Neural crest cell (in vitro differentiated cells): ENCODE data around the gene MRPL45. TPM values are rescaled to one million over a fixed set of nuclear protein-coding genes. Genes with fewer than 3 reads are reported as not detected.
"Not testable (repeated sequence)": the region's sequence is repeated elsewhere in the genome, so short reads cannot be mapped to it uniquely, and the experiment has no call there.

Source experiments
- DNase-seq: peaks from one replicate; pipeline ENCODE4 v3.0.0; 2021; ENCODE audit warnings: low read depth, mixed read lengths, low spot score
- H3K27ac Mint-ChIP-seq: one replicate; pipeline ENCODE4 v1.8.0; 2021; ENCODE audit warnings: mild to moderate bottlenecking, mixed read lengths; ENCODE audit not compliant: unreplicated experiment
- H3K27me3 Mint-ChIP-seq: 2 replicates; pipeline ENCODE4 v1.8.0; 2021; ENCODE audit warnings: low read depth, mild to moderate bottlenecking, mixed read lengths
- H3K36me3 Mint-ChIP-seq: 2 replicates; pipeline ENCODE4 v1.8.0; 2021; ENCODE audit warnings: low read depth, mild to moderate bottlenecking, mixed read lengths
- H3K4me1 Mint-ChIP-seq: 2 replicates; pipeline ENCODE4 v1.8.0; 2021; ENCODE audit warnings: mixed read lengths
- H3K4me3 Mint-ChIP-seq: one replicate; pipeline ENCODE4 v1.8.0; 2021; ENCODE audit warnings: mild to moderate bottlenecking, mixed read lengths
- H3K9me3 Mint-ChIP-seq: 2 replicates; pipeline ENCODE4 v1.8.0; 2021; ENCODE audit warnings: mixed read lengths
- total RNA-seq: library from RNA; stranded (reverse); gene quantifications from 2 replicates; pipeline ENCODE4 v1.2.1, GENCODE V29; 2021
- TF ChIP-seq, protein P1 (sequence below): fragments of 200-600 bp; sonication (generic); conservative IDR thresholded peaks from 2 replicates; pipeline ENCODE4 v1.5.0; 2021; ENCODE audit warnings: antibody characterized with exemption, mild to moderate bottlenecking

The MRPL45 gene
- total RNA-seq, 1 donor from 2014 or later, result 47.5 TPM

DNA sequence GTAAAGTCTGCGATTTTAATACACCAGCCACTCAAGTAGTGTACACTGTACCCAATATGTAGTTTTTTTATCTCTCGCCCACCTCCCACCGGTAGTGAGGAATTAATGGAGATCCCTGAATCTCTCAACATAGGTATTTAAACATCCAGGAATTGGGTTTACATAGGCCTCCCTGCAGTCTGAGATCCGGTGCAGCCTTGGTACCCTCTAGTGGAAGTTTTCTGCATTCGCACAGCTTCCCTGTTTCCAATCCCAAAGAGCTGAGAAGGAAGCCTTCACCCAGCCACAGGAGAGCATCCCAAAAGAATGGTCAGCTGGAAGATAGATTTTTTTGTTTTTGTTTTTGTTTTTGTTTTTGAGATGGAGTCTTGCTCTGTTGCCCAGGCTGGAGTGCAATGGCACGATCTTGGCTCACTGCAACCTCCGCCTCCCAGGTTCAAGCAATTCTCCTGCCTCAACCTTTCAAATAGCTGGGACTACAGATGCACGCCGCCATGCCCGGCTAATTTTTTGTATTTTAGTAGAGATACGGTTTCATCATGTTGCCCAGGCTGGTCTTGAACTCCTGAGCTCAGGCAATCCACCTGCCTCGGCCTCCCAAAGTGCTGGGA lies 8.6 kb upstream of the MRPL45 start:
- H3K4me1 Mint-ChIP-seq, H3K9me3 Mint-ChIP-seq, H3K27me3 Mint-ChIP-seq, H3K27ac Mint-ChIP-seq, H3K4me3 Mint-ChIP-seq, H3K36me3 Mint-ChIP-seq, DNase-seq: not testable (repeated sequence)
- TF ChIP-seq, protein P1, sequence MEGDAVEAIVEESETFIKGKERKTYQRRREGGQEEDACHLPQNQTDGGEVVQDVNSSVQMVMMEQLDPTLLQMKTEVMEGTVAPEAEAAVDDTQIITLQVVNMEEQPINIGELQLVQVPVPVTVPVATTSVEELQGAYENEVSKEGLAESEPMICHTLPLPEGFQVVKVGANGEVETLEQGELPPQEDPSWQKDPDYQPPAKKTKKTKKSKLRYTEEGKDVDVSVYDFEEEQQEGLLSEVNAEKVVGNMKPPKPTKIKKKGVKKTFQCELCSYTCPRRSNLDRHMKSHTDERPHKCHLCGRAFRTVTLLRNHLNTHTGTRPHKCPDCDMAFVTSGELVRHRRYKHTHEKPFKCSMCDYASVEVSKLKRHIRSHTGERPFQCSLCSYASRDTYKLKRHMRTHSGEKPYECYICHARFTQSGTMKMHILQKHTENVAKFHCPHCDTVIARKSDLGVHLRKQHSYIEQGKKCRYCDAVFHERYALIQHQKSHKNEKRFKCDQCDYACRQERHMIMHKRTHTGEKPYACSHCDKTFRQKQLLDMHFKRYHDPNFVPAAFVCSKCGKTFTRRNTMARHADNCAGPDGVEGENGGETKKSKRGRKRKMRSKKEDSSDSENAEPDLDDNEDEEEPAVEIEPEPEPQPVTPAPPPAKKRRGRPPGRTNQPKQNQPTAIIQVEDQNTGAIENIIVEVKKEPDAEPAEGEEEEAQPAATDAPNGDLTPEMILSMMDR, result peak; percentile 55

GRCh38 chr17:38289760-38290159 lies 7.2 kb upstream of the MRPL45 start:
- DNase-seq, H3K9me3 Mint-ChIP-seq, H3K4me3 Mint-ChIP-seq, H3K27ac Mint-ChIP-seq, H3K36me3 Mint-ChIP-seq, H3K4me1 Mint-ChIP-seq, H3K27me3 Mint-ChIP-seq: not testable (repeated sequence)

DNA sequence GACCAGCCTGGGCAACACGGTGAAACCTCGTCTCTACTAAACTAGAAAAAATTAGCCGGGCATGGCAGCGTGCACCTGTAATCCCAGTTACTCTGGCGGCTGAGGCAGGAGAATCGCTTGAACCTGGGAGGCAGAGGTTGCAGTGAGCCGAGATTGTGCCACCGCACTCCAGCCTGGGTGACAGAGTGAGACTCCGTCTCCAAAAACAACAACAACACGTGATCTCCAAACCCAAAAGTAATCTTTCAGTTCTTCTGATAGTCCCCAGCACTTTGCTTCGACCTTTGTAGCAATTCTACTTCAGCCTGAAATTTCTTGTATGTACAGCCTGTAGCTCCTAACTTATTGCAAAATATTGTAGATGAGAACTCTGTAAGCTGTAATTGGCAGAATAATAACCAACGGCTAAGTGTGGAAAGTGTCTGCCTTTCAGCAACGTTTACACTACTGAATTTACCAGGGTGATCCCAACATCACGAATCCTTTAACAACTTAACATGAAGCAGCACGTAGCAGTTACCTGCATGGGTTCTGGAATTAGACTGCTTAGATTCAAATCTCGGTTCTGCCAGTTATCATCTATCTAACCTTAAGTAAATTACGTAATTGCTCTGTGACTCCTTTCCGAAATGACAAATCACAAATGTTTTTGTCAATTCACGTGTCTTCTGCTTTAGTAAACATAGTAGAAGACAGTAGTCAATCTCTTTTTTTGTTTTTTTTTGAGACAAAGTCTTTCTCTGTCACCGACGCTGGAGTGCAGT lies 1.2 kb upstream of the MRPL45 start:
- not testable (repeated sequence) for H3K27ac Mint-ChIP-seq, H3K36me3 Mint-ChIP-seq, DNase-seq, H3K27me3 Mint-ChIP-seq, H3K4me3 Mint-ChIP-seq, H3K9me3 Mint-ChIP-seq
- peaks cover 11% of the 10 kb centered on the region for H3K4me1 Mint-ChIP-seq

DNA sequence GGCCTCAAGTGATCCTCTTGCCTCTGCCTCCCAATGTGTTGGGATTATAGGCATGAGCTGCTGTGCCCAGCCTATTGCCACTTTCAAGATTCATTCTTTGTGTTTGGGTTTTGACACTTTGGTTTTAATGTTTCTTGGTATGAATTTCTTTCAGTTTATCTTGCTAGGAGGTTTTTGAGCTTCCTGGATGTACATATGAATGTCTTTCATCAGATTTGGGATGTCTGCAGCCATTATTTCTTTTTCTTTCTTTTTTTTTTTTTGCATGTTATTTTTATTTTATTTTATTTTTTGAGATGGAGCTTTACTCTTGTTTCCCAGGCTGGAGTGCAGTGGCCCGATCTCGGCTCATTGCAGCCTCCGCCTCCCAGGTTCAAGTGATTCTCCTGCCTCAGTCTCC lies 18.5 kb downstream of the MRPL45 start:
- Mint-ChIP-seq H3K27me3 (no peaks in the 10 kb centered on the region), H3K9me3 (no peaks in the 10 kb centered on the region), H3K36me3 (peaks cover 15% of the 10 kb centered on the region), H3K4me1 (no peaks in the 10 kb centered on the region), H3K27ac (no peak overlapping the region), H3K4me3 (no peak overlapping the region)
- DNase-seq, result no peak
- TF ChIP-seq, protein P1, result no peak

GRCh38 chr17:38317081-38317480 lies 20.1 kb downstream of the MRPL45 start:
- TF ChIP-seq, protein P1, result no peak
- Mint-ChIP-seq H3K9me3 (no peaks in the 10 kb centered on the region), H3K4me1 (no peaks in the 10 kb centered on the region), H3K27ac (no peak overlapping the region), H3K36me3 (peaks cover 18% of the 10 kb centered on the region), H3K4me3 (no peak overlapping the region), H3K27me3 (no peaks in the 10 kb centered on the region)
- no peak for DNase-seq

DNA sequence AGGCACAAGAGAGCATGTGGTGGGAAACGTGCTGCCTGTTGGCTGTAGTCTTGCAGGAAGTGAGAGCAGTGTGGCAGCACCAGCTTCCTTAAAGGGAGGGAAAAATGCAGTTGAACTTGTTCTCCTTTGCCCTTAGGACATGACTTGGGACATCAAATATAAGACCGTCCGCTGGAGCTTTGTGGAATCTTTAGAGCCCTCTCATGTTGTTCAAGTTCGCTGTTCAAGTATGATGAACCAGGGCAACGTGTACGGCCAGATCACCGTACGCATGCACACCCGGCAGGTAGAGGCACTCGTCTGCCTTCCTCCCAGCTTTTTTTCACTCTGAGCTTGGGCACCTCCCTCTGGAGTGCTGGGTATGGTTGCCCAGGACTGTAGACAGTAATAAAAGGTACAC lies 23.5 kb downstream of the MRPL45 start:
- no peaks in the 10 kb centered on the region for H3K27me3 Mint-ChIP-seq
- peaks cover 18% of the 10 kb centered on the region for H3K4me1 Mint-ChIP-seq
- H3K27ac Mint-ChIP-seq, result no peak overlapping the region
- peaks cover 23% of the 10 kb centered on the region for H3K36me3 Mint-ChIP-seq
- no peak for DNase-seq
- H3K9me3 Mint-ChIP-seq, result no peaks in the 10 kb centered on the region
- TF ChIP-seq, protein P1, result no peak
- H3K4me3 Mint-ChIP-seq, result no peak overlapping the region
